ENCODE data around the gene RNF144A. TPM values are rescaled to one million over a fixed set of nuclear protein-coding genes. Genes with fewer than 3 reads are reported as not detected.
A peak's percentile ranks its signal among the peaks of the same experiment; 100 is the strongest.

Gene RNF144A
- total and polyA plus RNA-seq, 2 donors (not counting 1 experiment from before 2014, with no cell fraction given): 0.17 to 0.24 TPM

DNA sequence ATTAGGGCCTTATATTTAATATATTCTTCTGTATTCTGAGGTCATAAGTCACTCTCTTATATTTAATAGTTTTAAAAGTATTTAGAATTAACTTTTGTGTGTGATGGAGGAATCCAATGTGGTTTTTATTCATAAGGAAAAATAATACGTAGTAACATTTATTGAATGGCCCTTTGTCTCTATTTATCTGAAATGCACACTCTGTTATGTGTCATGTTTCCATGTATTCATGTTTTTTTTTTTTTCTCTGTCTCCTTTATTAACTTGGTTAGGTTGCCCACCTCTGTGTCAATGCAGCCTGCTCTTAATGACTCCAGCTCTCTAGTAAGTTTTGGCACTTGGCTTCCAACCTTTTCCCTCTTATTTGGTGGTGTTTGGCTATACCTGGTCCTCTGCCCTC lies 33.8 kb downstream of the RNF144A start:
- no peaks in the 10 kb centered on the region for H3K9me3 ChIP-seq (ENCODE audit: control insufficient read depth, insufficient read depth, low read depth, low read length)
- DNase-seq (ENCODE audit: low read depth in 2 of 2): no peak
- no peak overlapping the region for H3K27ac ChIP-seq (ENCODE audit: insufficient read depth, low read length)
- no peaks in the 10 kb centered on the region for H4K20me1 ChIP-seq (ENCODE audit: control insufficient read depth, extremely low read depth, insufficient read depth, low read length)
- no peak overlapping the region for H3K4me2 ChIP-seq (ENCODE audit: extremely low read depth, insufficient read depth, low read length)
- H3K27me3 ChIP-seq (ENCODE audit: control insufficient read depth, insufficient read depth, low read length): peaks cover 3% of the 10 kb centered on the region
- no peak overlapping the region for H2AFZ ChIP-seq (ENCODE audit: low read length)
- TF ChIP-seq EZH2 (IDR thresholded peaks at IDR 0.05; ENCODE audit: low read length, missing control alignments) (no peak), CTCF (conservative IDR thresholded peaks at IDR 0.05 in 1 of 2, IDR thresholded peaks at IDR 0.05 in 1 of 2; ENCODE audit: low read depth in 1 of 2, low read length in 2 of 2) (no peak)
- H3K9ac ChIP-seq (ENCODE audit: insufficient read depth, low read length): no peak overlapping the region
- H3K4me1 ChIP-seq (ENCODE audit: control insufficient read depth, extremely low read depth, insufficient read depth, low read length): no peaks in the 10 kb centered on the region
- no peaks in the 10 kb centered on the region for H3K79me2 ChIP-seq (ENCODE audit: control insufficient read depth, insufficient read depth, low read length)
- no peaks in the 10 kb centered on the region for H3K36me3 ChIP-seq (ENCODE audit: control insufficient read depth, insufficient read depth, low read length)
- no peak overlapping the region for H3K4me3 ChIP-seq (replicated peaks in 1 of 4; ENCODE audit: control extremely low read depth in 1 of 4, insufficient read depth in 1 of 4, low read depth in 3 of 4, low read length in 4 of 4)

DNA sequence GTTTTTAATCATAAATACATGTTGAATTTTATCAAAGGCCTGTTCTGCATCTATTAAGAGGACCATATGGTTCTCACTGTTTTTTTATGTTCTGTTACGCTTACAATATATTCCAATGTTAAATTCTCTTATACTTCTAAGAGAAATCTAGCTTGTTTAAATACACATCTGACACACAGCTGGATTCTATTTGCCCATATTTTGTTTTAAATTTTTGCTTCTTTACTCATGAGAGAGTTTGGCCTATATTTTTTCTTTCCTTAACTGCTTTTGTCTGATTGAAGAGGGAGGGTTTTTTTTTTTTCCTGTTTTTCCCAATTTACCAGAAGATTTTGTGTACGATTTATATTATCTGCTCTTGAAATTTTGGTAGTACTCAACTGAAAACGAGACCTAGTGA lies 34.9 kb downstream of the RNF144A start:
- Histone ChIP-seq H3K36me3 (ENCODE audit: control insufficient read depth, insufficient read depth, low read length) (no peaks in the 10 kb centered on the region), H2AFZ (ENCODE audit: low read length) (no peak overlapping the region), H3K9ac (ENCODE audit: insufficient read depth, low read length) (no peak overlapping the region), H3K27me3 (ENCODE audit: control insufficient read depth, insufficient read depth, low read length) (peaks cover 3% of the 10 kb centered on the region), H3K9me3 (ENCODE audit: control insufficient read depth, insufficient read depth, low read depth, low read length) (no peaks in the 10 kb centered on the region), H4K20me1 (ENCODE audit: control insufficient read depth, extremely low read depth, insufficient read depth, low read length) (no peaks in the 10 kb centered on the region), H3K4me3 (replicated peaks in 1 of 4; ENCODE audit: control extremely low read depth in 1 of 4, insufficient read depth in 1 of 4, low read depth in 3 of 4, low read length in 4 of 4) (no peak overlapping the region), H3K27ac (ENCODE audit: insufficient read depth, low read length) (no peak overlapping the region), H3K4me2 (ENCODE audit: extremely low read depth, insufficient read depth, low read length) (no peak overlapping the region), H3K79me2 (ENCODE audit: control insufficient read depth, insufficient read depth, low read length) (no peaks in the 10 kb centered on the region), H3K4me1 (ENCODE audit: control insufficient read depth, extremely low read depth, insufficient read depth, low read length) (no peaks in the 10 kb centered on the region)
- peak in 1 of 2 donors; percentile 8 for DNase-seq (ENCODE audit: low read depth in 2 of 2)
- TF ChIP-seq CTCF (conservative IDR thresholded peaks at IDR 0.05 in 1 of 2, IDR thresholded peaks at IDR 0.05 in 1 of 2; ENCODE audit: low read depth in 1 of 2, low read length in 2 of 2) (no peak), EZH2 (IDR thresholded peaks at IDR 0.05; ENCODE audit: low read length, missing control alignments) (no peak)

DNA sequence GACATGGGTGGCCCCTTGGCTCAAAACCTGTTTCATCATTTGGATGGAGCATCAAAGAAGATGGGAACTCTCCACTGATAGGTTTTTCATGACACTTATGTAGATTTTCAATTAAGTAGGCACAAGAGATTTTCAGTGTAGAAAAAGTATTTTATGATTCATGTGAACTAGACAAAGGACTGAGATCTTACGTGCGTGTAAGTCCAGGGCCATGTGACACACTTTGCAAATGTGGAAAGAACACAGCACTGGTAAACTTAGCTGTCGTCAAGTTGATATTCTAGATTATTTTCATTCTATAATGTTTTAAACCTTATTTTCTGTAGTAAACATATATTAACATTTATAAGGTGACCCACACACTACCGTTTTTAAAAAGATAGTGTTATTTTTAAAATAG lies 37.4 kb downstream of the RNF144A start:
- TF ChIP-seq EZH2 (IDR thresholded peaks at IDR 0.05; ENCODE audit: low read length, missing control alignments) (no peak), CTCF (conservative IDR thresholded peaks at IDR 0.05 in 1 of 2, IDR thresholded peaks at IDR 0.05 in 1 of 2; ENCODE audit: low read depth in 1 of 2, low read length in 2 of 2) (no peak)
- Histone ChIP-seq H3K36me3 (ENCODE audit: control insufficient read depth, insufficient read depth, low read length) (no peaks in the 10 kb centered on the region), H3K4me1 (ENCODE audit: control insufficient read depth, extremely low read depth, insufficient read depth, low read length) (no peaks in the 10 kb centered on the region), H3K79me2 (ENCODE audit: control insufficient read depth, insufficient read depth, low read length) (no peaks in the 10 kb centered on the region), H3K27ac (ENCODE audit: insufficient read depth, low read length) (no peak overlapping the region), H3K4me2 (ENCODE audit: extremely low read depth, insufficient read depth, low read length) (no peak overlapping the region), H3K9ac (ENCODE audit: insufficient read depth, low read length) (no peak overlapping the region), H2AFZ (ENCODE audit: low read length) (no peak overlapping the region), H3K9me3 (ENCODE audit: control insufficient read depth, insufficient read depth, low read depth, low read length) (no peaks in the 10 kb centered on the region), H3K27me3 (ENCODE audit: control insufficient read depth, insufficient read depth, low read length) (no peaks in the 10 kb centered on the region), H3K4me3 (replicated peaks in 1 of 4; ENCODE audit: control extremely low read depth in 1 of 4, insufficient read depth in 1 of 4, low read depth in 3 of 4, low read length in 4 of 4) (no peak overlapping the region), H4K20me1 (ENCODE audit: control insufficient read depth, extremely low read depth, insufficient read depth, low read length) (no peaks in the 10 kb centered on the region)
- no peak for DNase-seq (ENCODE audit: low read depth in 2 of 2)
